ENCODE data around the gene PRKG1. TPM values are rescaled to one million over a fixed set of nuclear protein-coding genes. Genes with fewer than 3 reads are reported as not detected.

PRKG1 gene
- total RNA-seq, 1 experiment from 2014 or later, result 10.4 TPM

- H2BK15ac ChIP-seq (ENCODE audit: low read depth, low read length), result no peak overlapping the region
Measured at GRCh38 chr10:51382181-51382580, 307.9 kb downstream of the PRKG1 start.

More at GRCh38 chr10:51382181-51382580, 307.9 kb downstream of the PRKG1 start:
- no peak overlapping the region for H3K18ac ChIP-seq (ENCODE audit: insufficient read length, low read depth, low read length)
- H3K79me1 ChIP-seq (ENCODE audit: insufficient read depth, low read depth, low read length, poor library complexity, severe bottlenecking), result no peaks in the 10 kb centered on the region
- no peak overlapping the region for H3K27ac ChIP-seq (ENCODE audit: insufficient read length, low read depth, low read length)
- no peak overlapping the region for H4K8ac ChIP-seq (replicated peaks; ENCODE audit: insufficient read length, low read depth, low read length)
- no peak overlapping the region for H3K23ac ChIP-seq (ENCODE audit: insufficient read length, low read depth, low read length)
- no peak overlapping the region for H4K5ac ChIP-seq (ENCODE audit: insufficient read length, low read depth, low read length)
- Mint-ChIP-seq H3K4me1 (peaks cover 10 to 11% of the 10 kb centered on the region in 2 experiments), H3K36me3 (ENCODE audit: insufficient read depth in 1 of 3, low read depth in 3 of 3) (no peaks in the 10 kb centered on the region), H3K27me3 (ENCODE audit: low read depth) (no peaks in the 10 kb centered on the region), H3K4me3 (no peak overlapping the region), H3K9me3 (no peaks in the 10 kb centered on the region), H3K27ac (no peak overlapping the region)
- no peak overlapping the region for H3T11ph ChIP-seq (ENCODE audit: low read length)
- no peak overlapping the region for H2AK5ac ChIP-seq (ENCODE audit: insufficient read length, low read length)
- no peak overlapping the region for H3K4ac ChIP-seq (ENCODE audit: low read depth, low read length)
- H2BK20ac ChIP-seq (ENCODE audit: low read depth, low read length, poor library complexity, severe bottlenecking), result no peak overlapping the region
- H2BK5ac ChIP-seq (ENCODE audit: insufficient read length, low read length), result no peak overlapping the region
- no peak overlapping the region for H3K14ac ChIP-seq (ENCODE audit: insufficient read depth, low read length)
- no peaks in the 10 kb centered on the region for H3K23me2 ChIP-seq (ENCODE audit: insufficient read length, low read depth, low read length, poor library complexity, severe bottlenecking)
- H3K27me3 ChIP-seq (ENCODE audit: insufficient read depth, low read length), result no peaks in the 10 kb centered on the region
- TF ChIP-seq CTCF (conservative IDR thresholded peaks at IDR 0.05), result no peak
- no peak overlapping the region for H3K56ac ChIP-seq (ENCODE audit: insufficient read length, low read depth, low read length)
- no peak overlapping the region for H4K91ac ChIP-seq (ENCODE audit: insufficient read length, low read depth, low read length)
- H2BK120ac ChIP-seq (ENCODE audit: low read depth, low read length, poor library complexity, severe bottlenecking), result no peak overlapping the region
- H3K4me2 ChIP-seq (ENCODE audit: insufficient read depth, insufficient read length, low read length), result no peak overlapping the region
- no peak overlapping the region for H2BK12ac ChIP-seq (ENCODE audit: insufficient read length, low read depth, low read length)
- H3K9me3 ChIP-seq (ENCODE audit: control insufficient read depth, low read depth, low read length), result no peaks in the 10 kb centered on the region
- no peak overlapping the region for H2AFZ ChIP-seq (ENCODE audit: low read length)
- peaks cover 4% of the 10 kb centered on the region; the same call in 1 of the 2 replicates for H3K4me1 ChIP-seq (ENCODE audit: insufficient read depth, low read length)
- H3K79me2 ChIP-seq (ENCODE audit: insufficient read depth, low read length), result no peaks in the 10 kb centered on the region
- no peak overlapping the region for H3K9ac ChIP-seq (ENCODE audit: extremely low read depth, insufficient read length, low read length)
- DNase-seq, result no peak
- H4K20me1 ChIP-seq (ENCODE audit: control insufficient read depth, insufficient read depth, insufficient read length), result no peaks in the 10 kb centered on the region
- no CpG with 5 or more reads among the region's 1 CpG for WGBS (ENCODE audit: extremely low coverage, insufficient read length, low lambda C conversion rate)

All from H9 (cell line).